SJCRH30 (cell line): ENCODE measurements around the gene GAL3ST3. TPM values are rescaled to one million over a fixed set of nuclear protein-coding genes. Genes with fewer than 3 reads are reported as not detected.

Experiments used
- DNase-seq, 2 experiments: peaks; one replicate each; pipeline ENCODE4 v3.0.0-alpha.2; 2015 to 2020
- H3K27ac ChIP-seq: fragments of 250-450 bp; sonication (Bioruptor Pico); 2 replicates; pipeline ENCODE4 v1.5.1; 2020; ENCODE audit warnings: mild to moderate bottlenecking, moderate library complexity
- H3K27me3 ChIP-seq: fragments of 250-450 bp; sonication (Bioruptor Pico); 2 replicates; pipeline ENCODE4 v1.5.1; 2020; ENCODE audit warnings: mild to moderate bottlenecking, moderate library complexity
- H3K36me3 ChIP-seq: fragments of 250-450 bp; sonication (Bioruptor Pico); 2 replicates; pipeline ENCODE4 v1.5.1; 2020; ENCODE audit warnings: mild to moderate bottlenecking, moderate library complexity
- H3K4me1 ChIP-seq: fragments of 250-450 bp; sonication (Bioruptor Pico); 2 replicates; pipeline ENCODE4 v1.5.1; 2020; ENCODE audit warnings: mild to moderate bottlenecking, moderate library complexity
- H3K4me3 ChIP-seq: fragments of 250-450 bp; sonication (Bioruptor Pico); 2 replicates; pipeline ENCODE4 v1.5.1; 2020; ENCODE audit warnings: mild to moderate bottlenecking, moderate library complexity
- H3K9me3 ChIP-seq: fragments of 250-450 bp; sonication (Bioruptor Pico); replicated peaks from 2 replicates; pipeline ENCODE4 v1.5.1; 2020; ENCODE audit warnings: mild to moderate bottlenecking, moderate library complexity
- total RNA-seq: library from RNA; depleted of rRNA; stranded (reverse); fragments of >200 nt; shearing (Covaris generic); gene quantifications from 2 replicates; pipeline ENCODE4 v1.2.3, GENCODE V29; 2014

The GAL3ST3 gene
- total RNA-seq, 1 experiment from 2014 or later, result not detected

DNA sequence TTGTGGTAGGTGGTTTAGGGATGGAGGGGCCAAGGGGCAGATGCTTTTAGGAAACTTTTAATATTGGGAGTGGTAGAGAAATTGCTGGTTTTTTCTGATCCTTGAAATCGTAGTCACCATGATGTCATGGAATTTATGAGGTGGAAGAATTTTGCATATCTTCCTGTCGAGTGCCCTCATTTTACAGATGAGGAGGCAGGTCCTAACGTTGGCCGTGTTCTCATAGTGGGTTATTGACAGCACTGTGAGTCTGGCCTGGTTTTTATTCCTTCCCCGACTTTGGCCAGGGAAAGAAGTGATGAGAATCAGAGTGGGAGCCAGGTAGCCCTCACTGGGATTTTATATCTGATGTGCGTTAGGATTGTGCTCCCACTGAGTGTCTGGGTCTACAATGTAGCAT, 12.3 kb upstream of the GAL3ST3 start:
- no peaks in the 10 kb centered on the region for H3K4me1 ChIP-seq
- H3K27me3 ChIP-seq, result no peaks in the 10 kb centered on the region
- H3K36me3 ChIP-seq, result peaks cover 100% of the 10 kb centered on the region
- no peaks in the 10 kb centered on the region for H3K9me3 ChIP-seq
- no peak overlapping the region for H3K4me3 ChIP-seq
- DNase-seq, result no peak
- H3K27ac ChIP-seq, result no peak overlapping the region

DNA sequence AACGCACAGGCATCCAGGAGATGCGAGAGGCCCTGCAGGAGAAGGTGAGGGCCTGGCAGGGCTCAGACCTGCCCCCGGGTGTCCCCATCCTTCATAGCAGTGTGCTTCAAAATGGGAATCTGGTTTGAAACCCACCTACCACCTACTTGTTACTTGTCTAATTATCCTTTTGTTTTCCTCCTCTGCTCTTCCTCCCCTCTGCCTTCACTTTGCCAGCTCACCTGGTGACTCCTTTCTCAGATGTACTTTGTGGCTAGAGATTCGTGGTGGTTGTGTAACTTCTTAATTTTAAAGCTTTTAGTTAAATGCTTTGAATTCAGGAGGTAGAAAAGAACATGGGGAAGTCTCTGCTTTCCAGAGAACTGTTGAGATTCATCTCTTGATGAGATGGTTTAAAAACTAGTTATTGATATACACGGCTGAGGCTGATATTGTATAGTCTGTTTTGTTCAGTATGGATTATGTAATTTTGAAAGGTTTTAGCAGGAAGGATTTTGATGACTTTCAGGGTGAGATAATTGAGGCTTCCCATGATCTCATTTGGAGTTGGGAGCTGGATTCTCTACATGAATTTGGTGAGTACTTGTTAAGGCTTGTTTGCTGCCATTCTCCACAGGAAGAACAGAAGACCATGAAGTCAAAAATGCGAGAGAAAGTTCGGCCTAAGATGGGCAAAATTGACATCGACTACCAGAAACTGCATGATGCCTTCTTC, 11.2 kb upstream of the GAL3ST3 start:
- Histone ChIP-seq H3K4me1 (no peaks in the 10 kb centered on the region), H3K9me3 (no peaks in the 10 kb centered on the region), H3K4me3 (no peak overlapping the region), H3K27ac (no peak overlapping the region), H3K36me3 (peaks cover 98% of the 10 kb centered on the region), H3K27me3 (no peaks in the 10 kb centered on the region)
- DNase-seq, result no peak

DNA sequence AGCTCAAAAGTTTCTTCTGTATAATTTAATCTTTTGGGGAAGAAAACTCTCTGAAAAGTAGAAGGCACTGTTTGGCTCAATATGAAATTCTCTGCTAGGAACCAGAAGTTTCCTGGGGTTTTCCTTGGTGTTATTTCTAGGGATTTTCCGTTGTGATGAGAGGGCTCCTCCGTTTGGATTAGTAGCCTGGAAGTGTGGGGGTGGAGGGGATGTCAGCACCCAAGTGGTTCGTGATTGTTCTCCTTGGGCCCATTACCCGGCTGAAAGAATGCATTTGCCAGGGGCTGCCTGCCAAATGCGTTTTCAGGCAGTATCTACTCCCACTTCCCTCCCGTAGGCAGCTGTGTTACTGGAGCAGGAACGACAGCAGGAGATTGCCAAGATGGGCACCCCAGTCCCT, 7.5 kb upstream of the GAL3ST3 start:
- Histone ChIP-seq H3K36me3 (peaks cover 74% of the 10 kb centered on the region), H3K4me3 (no peak overlapping the region), H3K4me1 (no peaks in the 10 kb centered on the region), H3K9me3 (no peaks in the 10 kb centered on the region), H3K27me3 (no peaks in the 10 kb centered on the region), H3K27ac (no peak overlapping the region)
- DNase-seq, result no peak

DNA sequence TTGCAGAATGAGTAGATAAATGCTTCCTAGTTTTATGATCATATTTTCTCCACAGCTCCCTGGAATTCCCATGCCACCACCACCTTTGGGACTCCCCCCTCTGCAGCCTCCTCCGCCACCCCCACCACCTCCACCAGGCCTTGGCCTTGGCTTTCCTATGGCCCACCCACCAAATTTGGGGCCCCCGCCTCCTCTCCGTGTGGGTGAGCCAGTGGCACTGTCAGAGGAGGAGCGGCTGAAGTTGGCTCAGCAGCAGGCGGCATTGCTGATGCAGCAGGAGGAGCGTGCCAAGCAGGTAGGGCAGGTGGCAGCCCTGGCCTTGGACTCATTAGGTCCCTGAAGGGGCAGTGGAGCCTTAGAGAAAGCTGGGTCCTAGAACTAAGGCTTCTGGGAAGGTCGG, 6.1 kb upstream of the GAL3ST3 start:
- H3K9me3 ChIP-seq, result no peaks in the 10 kb centered on the region
- H3K27ac ChIP-seq, result no peak overlapping the region
- DNase-seq, result no peak
- H3K4me3 ChIP-seq, result no peak overlapping the region
- H3K36me3 ChIP-seq, result peaks cover 59% of the 10 kb centered on the region
- no peaks in the 10 kb centered on the region for H3K27me3 ChIP-seq
- peaks cover 6% of the 10 kb centered on the region for H3K4me1 ChIP-seq

DNA sequence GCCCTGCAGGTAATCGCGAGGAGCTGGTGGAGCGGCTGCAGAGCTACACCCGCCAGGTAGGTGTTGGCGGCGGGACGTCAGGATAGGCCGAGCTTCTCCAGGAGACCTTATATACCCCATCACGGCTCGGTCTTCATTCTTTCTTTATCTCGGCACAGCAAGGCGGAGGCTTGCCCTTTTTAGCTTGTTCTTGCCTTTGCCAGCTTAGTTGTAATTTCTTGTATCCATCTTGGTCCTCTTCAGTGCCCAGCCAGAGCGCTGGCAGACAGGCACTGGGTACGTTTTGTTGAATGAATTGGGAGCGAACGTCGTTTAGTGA, 3.7 kb upstream of the GAL3ST3 start:
- peak overlapping the region; percentile 86 for H3K4me3 ChIP-seq
- H3K27me3 ChIP-seq, result no peaks in the 10 kb centered on the region
- H3K9me3 ChIP-seq, result no peaks in the 10 kb centered on the region
- peaks cover 35% of the 10 kb centered on the region for H3K36me3 ChIP-seq
- H3K4me1 ChIP-seq, result peaks cover 6% of the 10 kb centered on the region
- peak overlapping the region; percentile 61 for H3K27ac ChIP-seq
- DNase-seq, result no peak

DNA sequence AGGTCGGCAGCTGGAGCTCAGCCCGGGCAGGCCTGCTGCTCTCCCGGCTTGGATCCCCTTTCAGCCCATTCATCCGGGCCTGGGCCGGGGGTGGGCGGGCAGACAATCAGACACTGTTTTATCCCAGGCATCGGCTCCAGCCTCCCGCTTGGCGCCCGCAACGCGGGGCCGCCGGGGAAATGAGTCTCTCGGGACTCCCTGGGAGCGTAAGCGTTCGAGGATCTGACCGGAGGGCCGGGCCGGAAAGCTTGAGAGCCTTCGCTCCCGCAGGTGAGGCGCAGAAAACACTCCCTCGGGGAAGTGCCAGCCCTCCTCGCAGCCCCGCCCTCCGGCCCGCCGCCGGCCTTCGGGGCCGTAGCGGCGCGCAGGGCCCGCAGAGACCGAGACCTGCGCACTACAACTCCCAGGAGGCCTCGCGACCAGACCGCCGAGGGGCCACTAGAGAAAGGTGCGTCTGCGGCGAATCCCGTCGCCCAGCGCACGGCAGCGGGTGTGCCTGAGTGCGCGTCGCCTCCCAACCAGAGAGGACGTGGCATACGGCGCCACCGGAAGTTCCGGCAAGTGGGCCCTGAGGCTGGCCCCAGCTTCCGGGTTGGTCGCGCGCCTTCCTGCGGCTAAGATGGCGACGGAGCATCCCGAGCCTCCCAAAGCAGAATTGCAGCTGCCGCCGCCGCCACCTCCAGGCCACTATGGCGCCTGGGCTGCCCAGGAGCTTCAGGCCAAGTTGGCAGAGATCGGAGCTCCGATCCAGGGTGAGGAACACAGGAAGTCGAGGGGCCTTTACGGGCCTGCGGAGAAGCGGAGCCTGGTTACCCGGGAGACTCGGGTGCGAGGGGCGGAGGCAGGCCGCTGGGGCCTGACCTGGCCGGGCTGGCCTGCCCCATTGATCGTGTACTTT, 3.1 kb upstream of the GAL3ST3 start, which contains the start of gene SF3B2:
SF3B2 (plus strand) TSS at position 599 of the 898 bp plus-strand sequence; CDS start at position 620, 21 bp downstream.
- Histone ChIP-seq H3K27ac (peak within 1 kb of the TSS; percentile 61), H3K4me1 (peaks cover 6% of the 10 kb centered on the region), H3K36me3 (peaks cover 29% of the 10 kb centered on the region), H3K9me3 (no peaks in the 10 kb centered on the region), H3K4me3 (peak within 1 kb of the TSS; percentile 86), H3K27me3 (no peaks in the 10 kb centered on the region)
- DNase-seq, result peak; percentile 98 to 99

DNA sequence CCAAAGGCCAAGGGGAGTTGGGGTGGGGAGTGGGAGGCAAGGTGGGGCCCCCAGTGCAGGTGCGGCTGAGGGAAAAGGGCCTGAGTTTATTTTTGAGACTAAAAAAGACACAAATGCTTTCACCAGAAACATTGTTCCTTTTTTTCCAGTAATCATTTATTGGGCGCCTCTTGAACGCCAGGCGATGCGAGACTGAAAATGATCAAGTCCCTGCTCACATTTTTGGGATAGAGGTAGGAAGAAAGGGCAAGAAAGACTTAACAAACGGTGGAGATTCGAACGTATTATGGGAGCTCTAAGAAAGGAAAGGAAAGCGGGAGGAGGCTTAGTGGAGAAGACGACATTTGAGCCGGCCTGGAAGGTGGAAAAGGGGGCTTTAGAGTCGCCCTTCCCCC, 2.4 kb upstream of the GAL3ST3 start:
- H3K9me3 ChIP-seq, result no peaks in the 10 kb centered on the region
- peak overlapping the region; percentile 86 for H3K4me3 ChIP-seq
- H3K4me1 ChIP-seq, result peaks cover 6% of the 10 kb centered on the region
- H3K27ac ChIP-seq, result peak overlapping the region; percentile 61
- H3K27me3 ChIP-seq, result peaks cover 3% of the 10 kb centered on the region; the same call in 1 of the 2 replicates
- peaks cover 23% of the 10 kb centered on the region for H3K36me3 ChIP-seq
- DNase-seq, result no peak

DNA sequence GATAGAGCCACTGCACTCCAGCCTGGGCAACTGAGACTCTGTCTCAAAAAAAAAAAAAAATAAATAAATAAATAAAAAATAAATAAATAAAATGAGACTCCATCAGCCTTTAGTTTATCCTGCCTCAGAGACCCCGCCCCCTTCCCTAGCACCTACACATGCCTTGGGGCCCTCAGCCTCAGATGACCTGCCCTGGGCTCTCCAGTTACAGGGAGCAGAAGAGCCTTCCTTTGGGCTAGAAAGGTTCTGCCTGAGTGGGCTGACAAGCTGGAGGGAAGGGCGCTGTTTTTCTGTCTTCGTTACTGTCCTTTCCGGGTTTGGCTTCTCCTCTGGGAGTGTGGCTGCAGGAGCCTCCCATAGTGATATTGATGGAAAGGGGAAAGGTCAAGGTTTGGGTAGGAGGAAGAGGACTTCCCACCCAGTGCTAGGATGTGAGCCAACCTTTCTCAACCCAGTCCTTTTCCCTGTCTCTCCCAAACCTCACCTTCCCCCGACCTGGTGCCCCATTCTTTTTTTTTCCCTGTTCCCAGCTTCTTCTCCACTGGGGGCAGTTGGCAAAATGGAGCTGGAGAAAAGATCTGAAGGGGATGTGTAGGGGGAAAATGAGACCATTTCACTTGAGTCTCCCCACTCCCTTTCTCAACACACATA, 1.7 kb upstream of the GAL3ST3 start:
- peaks cover 5% of the 10 kb centered on the region; the same call in 1 of the 2 replicates for H3K27me3 ChIP-seq
- H3K4me3 ChIP-seq, result peak overlapping the region; percentile 86
- H3K36me3 ChIP-seq, result peaks cover 18% of the 10 kb centered on the region
- no peaks in the 10 kb centered on the region for H3K9me3 ChIP-seq
- H3K27ac ChIP-seq, result peak overlapping the region; percentile 61
- DNase-seq, result peak; percentile 31 to 37
- H3K4me1 ChIP-seq, result peaks cover 6% of the 10 kb centered on the region

DNA sequence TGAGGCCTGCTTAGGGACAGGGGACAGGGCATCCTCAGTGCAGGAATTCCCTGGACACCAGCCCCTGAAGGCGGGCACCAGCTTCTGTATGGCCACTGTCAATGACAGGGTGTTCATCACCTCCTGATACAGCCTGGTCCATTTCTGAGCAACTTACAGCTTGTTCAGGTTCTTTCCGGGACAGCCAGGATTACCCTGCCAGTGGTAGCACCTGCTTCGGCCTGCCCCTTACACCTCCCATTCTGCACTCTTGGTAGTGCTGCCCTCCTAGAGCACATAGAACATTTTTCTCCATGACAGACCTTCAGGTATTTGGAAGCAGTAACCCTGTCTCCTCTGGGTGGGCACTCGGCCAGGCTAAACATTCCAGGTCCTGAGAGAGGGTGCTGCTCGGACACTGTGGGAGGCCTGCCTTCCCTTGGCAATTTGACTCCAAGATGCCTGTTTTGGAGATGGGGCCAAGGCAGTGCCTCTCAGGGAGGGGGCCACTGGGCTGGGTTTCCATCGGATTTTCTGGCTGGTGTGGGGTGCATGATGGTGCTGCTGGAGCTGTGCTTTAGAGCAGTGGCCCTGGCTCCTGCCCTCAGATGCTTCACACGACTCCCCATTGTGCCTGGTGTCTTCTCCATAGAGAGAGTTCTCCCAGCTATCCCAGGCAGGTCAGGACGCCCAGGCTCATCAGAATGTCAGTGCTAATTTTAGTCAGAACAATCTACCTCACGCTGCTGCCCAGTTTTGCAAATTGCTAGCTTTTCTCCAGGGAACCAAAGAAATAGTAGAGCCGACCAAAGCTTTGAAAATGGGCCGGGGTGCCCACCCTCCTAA, 1.2 kb downstream of the GAL3ST3 start:
- peaks cover 5% of the 10 kb centered on the region; the same call in 1 of the 2 replicates for H3K27me3 ChIP-seq
- peaks cover 11% of the 10 kb centered on the region for H3K4me1 ChIP-seq

DNA sequence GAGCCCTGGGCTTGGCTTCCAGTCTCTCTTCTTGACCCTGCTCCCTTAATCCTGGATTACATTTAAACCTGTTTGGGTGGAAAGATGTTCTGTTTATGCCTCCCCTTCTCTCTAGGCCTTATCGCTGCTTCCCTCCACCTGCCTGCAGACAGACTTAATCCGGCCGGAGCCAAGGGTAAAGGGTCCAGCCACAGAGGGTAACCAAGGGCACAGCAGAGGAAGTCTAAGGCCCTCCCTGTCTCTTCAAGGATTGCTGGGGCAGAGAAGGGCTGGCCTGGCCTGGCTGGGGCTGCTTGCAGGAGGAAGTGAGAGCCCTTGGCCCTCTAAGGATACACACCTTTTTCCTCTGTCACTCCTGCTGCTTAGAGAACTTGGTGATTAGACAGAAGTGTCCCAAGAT, 2.1 kb downstream of the GAL3ST3 start:
- peaks cover 5% of the 10 kb centered on the region; the same call in 1 of the 2 replicates for H3K27me3 ChIP-seq
- H3K27ac ChIP-seq, result no peak overlapping the region
- H3K4me3 ChIP-seq, result no peak overlapping the region
- no peak for DNase-seq
- H3K36me3 ChIP-seq, result no peaks in the 10 kb centered on the region
- H3K9me3 ChIP-seq, result no peaks in the 10 kb centered on the region
- peaks cover 11% of the 10 kb centered on the region for H3K4me1 ChIP-seq

More for the DNA sequence above, 1.2 kb downstream of the GAL3ST3 start:
- Histone ChIP-seq H3K27ac (no peak overlapping the region), H3K4me3 (no peak overlapping the region), H3K36me3 (peaks cover under 1% of the 10 kb centered on the region; the same call in 1 of the 2 replicates), H3K9me3 (no peaks in the 10 kb centered on the region)
- no peak for DNase-seq

DNA sequence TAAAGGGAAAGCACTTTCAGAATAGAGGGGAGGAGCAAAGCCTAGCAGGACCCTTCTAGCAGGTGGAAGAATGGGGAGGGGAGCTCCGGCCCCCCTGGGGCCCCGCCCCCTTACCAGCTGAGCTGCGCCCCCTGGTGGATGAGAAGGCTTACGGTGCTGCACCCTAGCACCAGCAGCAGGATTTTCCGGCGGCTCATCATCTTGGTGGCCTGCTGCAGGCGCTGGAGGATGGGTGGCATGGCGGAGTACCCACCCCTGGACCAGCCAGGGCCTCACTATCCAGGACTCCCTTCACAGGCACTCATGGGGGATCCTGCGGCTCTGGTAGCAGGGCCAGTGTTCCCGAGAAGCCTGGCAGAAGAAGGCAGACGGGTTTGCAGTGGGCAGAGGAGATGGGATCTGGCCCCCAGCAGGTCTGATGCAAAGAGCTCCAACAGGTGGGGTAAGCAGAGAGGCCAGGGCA, 3.8 kb downstream of the GAL3ST3 start:
- Histone ChIP-seq H3K27ac (no peak overlapping the region), H3K27me3 (peaks cover 5% of the 10 kb centered on the region; the same call in 1 of the 2 replicates), H3K36me3 (no peaks in the 10 kb centered on the region), H3K4me3 (no peak overlapping the region), H3K9me3 (no peaks in the 10 kb centered on the region), H3K4me1 (peaks cover 5% of the 10 kb centered on the region; the same call in 1 of the 2 replicates)
- peak; percentile 85 to 93 for DNase-seq

DNA sequence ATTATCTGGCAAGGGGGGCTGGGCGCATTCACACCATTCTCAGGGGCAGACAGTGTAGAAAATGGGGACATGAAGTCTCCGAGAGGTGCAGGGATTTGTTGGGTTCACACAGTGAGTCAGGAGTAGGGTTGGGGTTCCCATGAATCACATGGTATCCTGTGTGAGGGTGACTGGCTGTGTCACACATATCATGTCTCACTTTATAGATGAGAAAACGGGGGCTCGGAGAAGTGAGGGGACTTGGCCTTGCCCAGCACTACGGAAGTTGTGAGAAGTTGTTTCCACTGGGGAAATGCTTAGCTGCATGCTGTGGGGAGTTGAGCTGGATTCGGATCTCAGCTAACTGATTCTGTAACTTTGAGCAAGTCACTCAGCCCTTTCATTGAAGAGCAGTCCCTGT, 4.2 kb downstream of the GAL3ST3 start:
- Histone ChIP-seq H3K4me3 (no peak overlapping the region), H3K4me1 (peaks cover 5% of the 10 kb centered on the region; the same call in 1 of the 2 replicates), H3K27ac (no peak overlapping the region), H3K9me3 (no peaks in the 10 kb centered on the region), H3K36me3 (no peaks in the 10 kb centered on the region), H3K27me3 (peaks cover 5% of the 10 kb centered on the region; the same call in 1 of the 2 replicates)
- no peak for DNase-seq

DNA sequence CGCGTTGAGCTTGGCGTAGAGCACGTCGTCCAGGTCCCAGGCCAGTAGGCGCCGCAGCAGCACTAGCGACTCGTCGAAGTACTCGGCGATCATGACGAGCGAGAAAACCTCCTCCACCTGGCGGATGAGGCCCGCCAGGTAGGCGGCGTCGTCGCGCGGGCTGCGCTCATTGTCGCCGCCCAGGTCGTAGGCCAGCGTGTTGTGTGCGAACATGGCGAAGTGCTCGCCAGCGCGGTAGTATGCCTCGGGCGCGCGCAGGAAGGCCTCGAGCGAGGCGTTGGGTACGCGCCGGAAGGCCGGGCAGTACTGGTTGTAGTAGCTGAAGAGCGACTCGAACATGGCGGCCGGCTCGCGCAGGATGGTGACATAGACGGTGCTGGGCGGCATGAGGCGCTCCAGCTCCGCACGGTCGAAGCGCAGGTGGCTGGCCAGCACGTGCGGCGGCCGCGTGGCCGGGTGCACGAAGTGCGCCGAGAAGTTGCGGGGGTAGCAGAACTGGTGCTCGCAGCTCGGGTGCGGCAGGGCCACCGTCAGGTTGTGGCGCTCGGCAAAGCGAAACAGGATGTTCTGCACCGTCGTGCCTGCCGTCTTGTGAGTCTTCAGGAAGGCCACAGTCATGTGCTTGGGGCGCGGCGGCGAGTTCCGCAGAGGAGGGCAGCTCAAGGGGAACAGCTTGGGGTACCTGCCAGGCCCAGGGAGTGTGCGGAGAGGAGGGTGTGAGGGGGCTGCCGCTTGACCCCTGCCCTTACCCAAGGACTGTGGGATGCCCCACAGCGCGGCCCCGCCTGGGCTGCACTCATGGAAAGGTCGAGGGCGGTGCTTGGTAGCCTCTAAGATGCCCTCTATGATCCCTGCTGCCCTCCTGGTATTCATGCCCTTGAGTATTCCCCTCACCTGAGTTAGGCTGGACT, 5.7 kb downstream of the GAL3ST3 start:
- Histone ChIP-seq H3K9me3 (no peaks in the 10 kb centered on the region), H3K27me3 (peaks cover 5% of the 10 kb centered on the region; the same call in 1 of the 2 replicates), H3K4me3 (no peak overlapping the region), H3K27ac (no peak overlapping the region), H3K36me3 (no peaks in the 10 kb centered on the region), H3K4me1 (peaks cover 5% of the 10 kb centered on the region; the same call in 1 of the 2 replicates)
- DNase-seq, result no peak
